H1 (cell line): ENCODE data around the gene NRDE2. TPM values are rescaled to one million over a fixed set of nuclear protein-coding genes. Genes with fewer than 3 reads are reported as not detected.

Source experiments
- CHD2 ChIP-seq: IDR thresholded peaks from 2 replicates; pipeline ENCODE4 v1.6.1; 2012; ENCODE audit warnings: low read length, improper control_type of control experiment
- polyA plus RNA-seq, 7 experiments: library from polyadenylated mRNA; depleted of rRNA in 3 of 7; stranded (reverse) in 5 of 7; unstranded in 2 of 7; fragments of >200 nt in 5 of 7; fragments of 200-250 nt in 2 of 7; gene quantifications; 1 replicate in 5 of 7; 2 replicates in 1 of 7; 4 replicates in 1 of 7; pipeline versions ENCODE4 v1.2.1 to v1.2.3, GENCODE V29; 2011 to 2013; ENCODE audit warnings: missing spikeins in 2 of 7, mixed read lengths in 2 of 7
- total RNA-seq: library from RNA; stranded (reverse); fragmentation: NEBNext Ultra II Directional; extraction: Animal tissue kit (Norgen Biotek cat#: 25700); gene quantifications from 2 replicates; pipeline ENCODE4 v1.2.1, GENCODE V29; 2021

The NRDE2 gene
- total and polyA plus RNA-seq, 2 of the 8 experiments (the other 6 are each of a cell fraction or from before 2014, with no cell fraction given): 4.9 to 12.1 TPM

DNA sequence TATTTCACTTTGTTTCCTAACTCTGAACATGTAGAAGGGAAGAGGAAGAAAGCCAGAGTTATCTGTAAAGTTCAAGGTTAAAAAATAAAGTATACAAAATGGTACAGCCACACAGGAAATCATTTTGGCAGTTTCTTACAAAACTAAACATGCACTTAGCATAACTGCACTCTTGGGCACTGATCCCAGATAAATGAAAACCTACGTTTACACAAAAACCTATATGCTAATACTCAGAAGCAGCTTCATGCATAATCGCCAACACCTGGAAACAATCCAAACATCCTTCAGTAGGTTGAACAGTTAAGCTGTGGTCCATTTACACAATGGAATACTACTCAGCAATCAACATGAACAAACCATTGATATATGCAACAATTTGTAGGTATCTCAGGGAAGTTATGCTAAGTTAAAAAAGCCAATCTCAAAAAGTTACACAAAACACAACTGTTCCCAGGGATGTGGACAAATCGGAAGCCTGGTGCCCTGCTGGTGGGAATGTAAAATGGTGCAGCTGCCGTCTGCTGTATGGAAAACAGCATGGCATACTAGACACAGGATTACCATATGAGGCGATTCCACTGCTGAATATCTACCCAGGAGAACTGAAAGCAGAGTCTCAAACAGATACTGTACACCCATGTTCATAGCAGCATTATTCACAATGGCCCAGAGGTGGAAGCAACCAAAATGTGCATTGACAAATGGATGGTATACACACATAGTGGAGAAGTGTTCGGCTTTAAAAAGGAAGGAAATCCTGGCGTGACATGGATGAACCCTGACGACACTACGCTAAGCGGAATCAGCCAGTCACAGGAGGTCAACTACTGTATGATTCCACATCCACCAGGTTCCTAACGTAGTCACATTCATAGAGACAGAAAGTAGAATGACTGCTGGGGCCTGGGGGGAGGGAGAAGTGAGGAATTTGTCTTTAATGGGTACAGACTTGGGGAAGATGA is 37.7 kb downstream of the NRDE2 start (continued):
- TF ChIP-seq CHD2: no peak
- TF ChIP-seq, all 59 proteins: peak for 0
